GM06990 (cell line): ENCODE results near the gene C1QA.

Experiments
- DNase-seq: peaks from one replicate; pipeline ENCODE4 v3.0.0-alpha.2; 2011; ENCODE audit not compliant: insufficient read length; ENCODE audit errors: extremely low read depth
- H3K27me3 ChIP-seq: replicated peaks from 2 replicates; pipeline ENCODE4 v1.6.0; 2011; ENCODE audit warnings: low read length; ENCODE audit not compliant: control insufficient read depth, insufficient read depth
- H3K36me3 ChIP-seq: 2 replicates; pipeline ENCODE4 v1.5.1; 2011; ENCODE audit warnings: low read length; ENCODE audit not compliant: control insufficient read depth, insufficient read depth
- H3K4me3 ChIP-seq: replicated peaks from 2 replicates; pipeline ENCODE4 v1.5.1; 2011; ENCODE audit warnings: low read depth, mild to moderate bottlenecking, control low read depth, low read length
- TF ChIP-seq, protein P1 (sequence below): IDR thresholded peaks from 2 replicates; pipeline ENCODE4 v1.5.1; 2011; ENCODE audit warnings: low read length, control low read depth, mild to moderate bottlenecking, inconsistent platforms; ENCODE audit not compliant: insufficient read depth, poor library complexity, severe bottlenecking

C1QA gene, protein sequence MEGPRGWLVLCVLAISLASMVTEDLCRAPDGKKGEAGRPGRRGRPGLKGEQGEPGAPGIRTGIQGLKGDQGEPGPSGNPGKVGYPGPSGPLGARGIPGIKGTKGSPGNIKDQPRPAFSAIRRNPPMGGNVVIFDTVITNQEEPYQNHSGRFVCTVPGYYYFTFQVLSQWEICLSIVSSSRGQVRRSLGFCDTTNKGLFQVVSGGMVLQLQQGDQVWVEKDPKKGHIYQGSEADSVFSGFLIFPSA

DNA sequence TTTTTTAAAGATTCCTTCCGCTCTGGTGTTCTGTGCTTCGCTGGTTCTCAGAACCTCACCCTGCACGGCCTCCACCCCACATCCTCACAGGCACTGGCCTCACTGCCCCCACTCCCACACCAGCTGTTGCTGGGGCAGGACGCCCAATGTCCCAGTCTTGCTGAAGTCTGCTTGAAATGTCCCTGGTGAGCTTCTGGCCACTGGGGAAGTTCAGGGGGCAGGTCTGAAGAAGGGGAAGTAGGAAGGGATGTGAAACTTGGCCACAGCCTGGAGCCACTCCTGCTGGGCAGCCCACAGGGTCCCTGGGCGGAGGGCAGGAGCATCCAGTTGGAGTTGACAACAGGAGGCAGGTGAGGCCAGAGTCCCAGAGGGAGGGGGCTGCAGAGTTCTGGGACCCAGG, at the start of gene C1QA:
TSS of gene C1QA (plus strand) at position 276 of the 400 bp plus-strand sequence. CDS start 989 bp downstream, outside the sequence.
- no peaks in the 10 kb centered on the region for H3K36me3 ChIP-seq
- H3K4me3 ChIP-seq, result no peak within 1 kb of the TSS
- H3K27me3 ChIP-seq, result peaks cover 1% of the 10 kb centered on the region
- no peak for DNase-seq
- TF ChIP-seq, protein P1, sequence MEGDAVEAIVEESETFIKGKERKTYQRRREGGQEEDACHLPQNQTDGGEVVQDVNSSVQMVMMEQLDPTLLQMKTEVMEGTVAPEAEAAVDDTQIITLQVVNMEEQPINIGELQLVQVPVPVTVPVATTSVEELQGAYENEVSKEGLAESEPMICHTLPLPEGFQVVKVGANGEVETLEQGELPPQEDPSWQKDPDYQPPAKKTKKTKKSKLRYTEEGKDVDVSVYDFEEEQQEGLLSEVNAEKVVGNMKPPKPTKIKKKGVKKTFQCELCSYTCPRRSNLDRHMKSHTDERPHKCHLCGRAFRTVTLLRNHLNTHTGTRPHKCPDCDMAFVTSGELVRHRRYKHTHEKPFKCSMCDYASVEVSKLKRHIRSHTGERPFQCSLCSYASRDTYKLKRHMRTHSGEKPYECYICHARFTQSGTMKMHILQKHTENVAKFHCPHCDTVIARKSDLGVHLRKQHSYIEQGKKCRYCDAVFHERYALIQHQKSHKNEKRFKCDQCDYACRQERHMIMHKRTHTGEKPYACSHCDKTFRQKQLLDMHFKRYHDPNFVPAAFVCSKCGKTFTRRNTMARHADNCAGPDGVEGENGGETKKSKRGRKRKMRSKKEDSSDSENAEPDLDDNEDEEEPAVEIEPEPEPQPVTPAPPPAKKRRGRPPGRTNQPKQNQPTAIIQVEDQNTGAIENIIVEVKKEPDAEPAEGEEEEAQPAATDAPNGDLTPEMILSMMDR, result no peak

DNA sequence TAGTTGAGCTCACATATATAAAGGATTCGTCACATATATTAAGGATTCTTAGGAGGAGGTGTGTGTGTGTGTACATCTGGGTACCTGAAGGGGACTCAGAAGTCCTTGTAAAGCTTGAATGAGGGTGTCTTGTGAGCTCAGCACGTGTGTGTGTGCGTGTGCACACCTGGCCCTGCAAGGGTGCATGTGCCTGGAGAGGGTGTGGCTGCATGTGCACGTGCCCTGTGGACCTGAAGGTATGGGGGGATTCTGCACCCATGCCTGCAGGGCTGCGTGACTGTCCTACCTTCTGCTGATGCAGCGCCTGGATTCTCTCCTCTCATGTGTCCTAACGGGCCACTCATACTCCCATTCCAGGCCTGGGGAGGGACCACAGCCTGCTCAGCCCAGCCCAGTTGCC, 49.2 kb upstream of the C1QA start:
- Histone ChIP-seq H3K27me3 (peaks cover 2% of the 10 kb centered on the region; the same call in 1 of the 2 replicates), H3K4me3 (no peak overlapping the region), H3K36me3 (no peaks in the 10 kb centered on the region)
- DNase-seq, result no peak
- TF ChIP-seq, protein P1, result no peak

DNA sequence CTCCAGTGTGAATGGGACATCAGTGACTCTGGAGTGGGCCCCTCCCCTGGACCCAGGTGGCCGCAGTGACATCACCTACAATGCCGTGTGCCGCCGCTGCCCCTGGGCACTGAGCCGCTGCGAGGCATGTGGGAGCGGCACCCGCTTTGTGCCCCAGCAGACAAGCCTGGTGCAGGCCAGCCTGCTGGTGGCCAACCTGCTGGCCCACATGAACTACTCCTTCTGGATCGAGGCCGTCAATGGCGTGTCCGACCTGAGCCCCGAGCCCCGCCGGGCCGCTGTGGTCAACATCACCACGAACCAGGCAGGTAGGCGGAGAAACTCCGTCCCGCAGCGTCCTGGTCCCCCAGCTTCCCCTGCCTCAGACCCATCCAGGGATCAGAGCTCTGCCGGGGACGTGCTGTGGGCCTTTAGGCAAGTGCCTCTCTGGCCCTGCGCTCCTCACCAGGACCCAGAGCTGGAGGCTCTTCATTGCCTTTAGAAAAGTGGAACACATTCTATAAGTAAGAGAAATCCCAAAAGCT, 47.5 kb upstream of the C1QA start:
- DNase-seq, result no peak
- peaks cover 2% of the 10 kb centered on the region; the same call in 1 of the 2 replicates for H3K27me3 ChIP-seq
- TF ChIP-seq, protein P1, result no peak
- H3K4me3 ChIP-seq, result no peak overlapping the region
- H3K36me3 ChIP-seq, result no peaks in the 10 kb centered on the region

DNA sequence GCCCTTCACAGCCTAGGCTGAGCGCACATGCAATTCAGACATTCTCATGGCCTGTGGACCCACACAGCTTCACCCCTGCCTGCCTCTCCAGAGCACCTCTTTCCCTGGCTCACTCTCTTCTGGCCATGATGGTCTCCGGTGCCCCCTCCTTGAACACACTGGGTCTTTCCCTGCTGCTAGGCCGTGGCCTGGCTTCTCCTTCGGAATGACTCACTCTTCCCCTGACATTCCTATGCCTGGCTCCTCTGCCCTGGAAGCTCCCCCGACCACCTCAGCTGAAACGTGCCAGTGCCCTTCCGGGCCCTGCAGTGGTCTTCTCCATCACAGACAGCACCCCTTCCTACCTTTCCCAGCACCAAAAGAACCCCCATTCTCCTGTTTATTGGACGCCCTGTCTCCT, 44.9 kb upstream of the C1QA start:
- DNase-seq, result no peak
- Histone ChIP-seq H3K36me3 (no peaks in the 10 kb centered on the region), H3K27me3 (no peaks in the 10 kb centered on the region; the same call in 1 of the 2 replicates), H3K4me3 (no peak overlapping the region)
- TF ChIP-seq, protein P1, result no peak

DNA sequence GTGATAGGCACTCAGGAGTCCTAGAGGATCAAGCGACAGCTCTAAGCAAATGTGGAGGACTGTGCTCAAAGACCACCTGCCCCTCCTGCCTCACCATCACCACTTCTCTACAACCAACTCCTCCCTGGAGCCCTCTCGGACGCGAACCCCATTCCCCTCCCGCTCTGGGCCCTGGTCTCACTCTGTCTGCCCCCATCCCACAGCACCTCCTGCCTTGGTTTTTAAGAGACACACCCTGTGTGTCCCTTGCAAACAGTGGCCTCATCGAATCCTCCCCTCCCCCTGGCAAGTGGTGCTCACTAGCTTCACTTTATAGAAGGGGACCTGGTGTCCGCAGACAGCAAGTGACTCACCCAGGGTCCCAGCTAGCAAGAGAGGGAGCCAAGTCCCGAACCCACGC, 44.4 kb upstream of the C1QA start:
- TF ChIP-seq, protein P1, result no peak
- DNase-seq, result no peak
- Histone ChIP-seq H3K36me3 (no peaks in the 10 kb centered on the region), H3K27me3 (no peaks in the 10 kb centered on the region; the same call in 1 of the 2 replicates), H3K4me3 (no peak overlapping the region)
